Ectodermal cell (in vitro differentiated cells): Measurements from ENCODE around the gene TCF19.

Experiments
- H3K27ac ChIP-seq: 2 replicates; pipeline ENCODE4 v1.7.0; 2013; ENCODE audit warnings: mild to moderate bottlenecking, low read depth, low read length; ENCODE audit not compliant: insufficient read depth, poor library complexity, severe bottlenecking
- H3K27me3 ChIP-seq: 2 replicates; pipeline ENCODE4 v1.7.0; 2013; ENCODE audit warnings: mild to moderate bottlenecking, low read length; ENCODE audit not compliant: insufficient read depth, control insufficient read depth, poor library complexity, severe bottlenecking
- H3K36me3 ChIP-seq: one replicate; pipeline ENCODE4 v1.7.0; 2013; ENCODE audit warnings: low read length; ENCODE audit not compliant: control insufficient read depth, insufficient read depth
- H3K4me1 ChIP-seq: one replicate; pipeline ENCODE4 v1.7.0; 2013; ENCODE audit warnings: low read length; ENCODE audit not compliant: control insufficient read depth, insufficient read depth
- H3K4me3 ChIP-seq: 2 replicates; pipeline ENCODE4 v1.7.0; 2013; ENCODE audit warnings: low read depth, low read length, control low read depth; ENCODE audit not compliant: insufficient read depth
- H3K9me3 ChIP-seq: 2 replicates; pipeline ENCODE4 v1.7.0; 2013; ENCODE audit warnings: mild to moderate bottlenecking, low read length, moderate library complexity; ENCODE audit not compliant: control insufficient read depth
- WGBS, 2 experiments: methylation state at CpG; one replicate each; pipeline ENCODE4 v1.1.7; 2013; ENCODE audit warnings: missing lambda C conversion rate in 2 of 2; 5-methylcytosine and 5-hydroxymethylcytosine counted together

Gene TCF19

DNA sequence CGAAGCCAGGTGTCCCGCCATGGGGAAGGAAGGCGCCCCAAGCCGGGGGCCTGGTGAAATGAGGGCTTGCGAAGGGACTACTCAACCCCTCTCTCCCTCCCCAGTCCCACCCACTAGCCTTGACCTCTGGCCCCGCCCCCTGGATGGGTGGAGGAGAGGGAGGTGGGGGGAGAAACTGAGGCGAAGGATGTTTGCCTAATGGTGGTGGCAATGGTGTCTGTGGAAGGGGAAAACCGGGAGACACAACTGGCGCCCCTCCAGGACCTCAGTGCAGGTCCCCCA is 12.2 kb downstream of the TCF19 start, which contains the start of gene POU5F1:
POU5F1 (minus strand) TSS at position 83 of the 282 bp plus-strand sequence; CDS start at position 21, 62 bp downstream.
- Histone ChIP-seq H3K27me3 (peaks cover 38% of the 10 kb centered on the region), H3K9me3 (no peaks in the 10 kb centered on the region), H3K4me1 (peaks cover 26% of the 10 kb centered on the region), H3K27ac (no peak within 1 kb of the TSS), H3K4me3 (no peak within 1 kb of the TSS), H3K36me3 (no peaks in the 10 kb centered on the region)
- 27 to 31% methylated on average over 8 to 9 of the region's 9 CpGs for WGBS, 2 experiments

DNA sequence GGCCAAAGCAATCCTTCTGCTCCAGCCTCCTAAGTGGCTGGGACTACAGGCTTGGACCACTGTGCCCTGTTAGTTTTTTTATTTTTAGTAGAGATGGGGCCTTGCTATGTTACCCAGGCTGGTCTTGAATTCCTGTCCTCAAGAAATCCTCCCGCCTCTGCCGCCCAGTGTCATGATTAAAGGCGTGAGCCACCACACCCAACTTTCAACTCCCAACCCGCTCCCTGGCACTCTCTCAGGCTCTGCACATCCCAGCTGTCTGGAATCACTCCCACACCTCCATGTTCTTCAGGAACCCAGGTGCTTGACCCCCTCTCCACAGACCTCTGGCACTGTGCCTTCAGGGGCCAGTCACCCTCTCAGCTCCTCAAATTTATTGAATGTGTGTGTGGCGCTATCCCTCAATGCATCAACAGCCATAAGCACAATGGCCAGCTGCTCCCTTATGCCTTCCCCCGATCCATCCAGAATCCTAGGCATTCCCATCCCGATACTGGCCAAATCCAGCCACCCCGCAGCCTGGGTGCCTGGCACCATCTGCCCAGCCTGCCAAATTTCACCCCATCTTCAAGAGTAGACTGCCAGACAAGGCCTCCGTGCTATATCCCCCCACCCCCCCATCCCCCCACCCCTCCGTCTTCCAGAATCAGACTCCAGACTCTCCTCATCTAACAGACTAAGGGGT is 12.7 kb downstream of the TCF19 start:
- H3K27me3 ChIP-seq = peaks cover 38% of the 10 kb centered on the region
- WGBS, 2 experiments = 67 to 70% methylated on average over 10 of the region's 10 CpGs
- H3K4me3 ChIP-seq = no peak overlapping the region

DNA sequence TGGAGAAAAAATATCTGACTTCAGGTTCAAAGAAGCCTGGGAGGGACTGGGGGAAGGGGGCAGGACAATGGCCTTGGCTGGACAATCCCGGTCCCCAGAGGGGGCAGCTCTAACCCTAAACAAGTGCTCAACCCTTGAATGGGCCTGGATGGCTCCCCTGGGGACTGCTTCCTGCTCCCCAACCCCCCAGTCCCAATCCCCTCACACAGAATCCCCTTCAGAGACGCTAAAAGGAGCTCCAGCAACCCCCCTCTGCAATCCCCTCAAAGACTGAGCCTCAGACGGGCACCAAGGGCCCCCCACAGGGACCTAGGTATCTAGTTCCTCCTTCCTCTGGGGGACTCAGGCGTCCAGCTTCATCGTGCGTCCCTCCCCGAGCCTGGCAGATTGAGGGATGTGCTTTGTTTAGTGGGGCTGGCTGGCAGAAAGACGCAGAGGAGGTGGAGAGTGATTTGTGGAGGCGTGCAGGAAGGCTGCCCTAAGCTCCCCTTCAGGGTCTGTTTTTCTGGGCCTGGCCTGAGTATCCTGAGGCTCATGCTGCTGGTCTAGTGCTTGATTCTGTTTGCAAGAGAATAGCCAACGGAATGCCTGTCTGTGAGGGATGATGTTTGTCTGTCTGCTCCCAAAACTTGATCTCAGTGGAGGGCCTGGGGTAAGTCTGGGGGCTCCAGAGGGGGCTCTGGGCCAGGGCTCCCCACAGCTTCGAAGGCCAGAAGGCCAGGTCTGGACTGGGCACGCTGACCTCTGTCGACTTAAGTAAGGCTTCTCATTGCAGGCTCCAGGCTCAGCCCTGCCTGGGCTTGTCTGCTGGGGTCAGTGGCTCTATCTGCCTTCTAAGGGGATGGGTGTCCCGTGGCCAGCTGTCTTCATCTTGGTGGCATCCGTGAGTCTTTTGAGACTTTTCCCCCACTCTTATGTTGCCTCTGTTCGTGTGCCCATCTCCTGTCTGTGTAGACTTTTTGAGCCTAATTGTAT is 13.8 kb downstream of the TCF19 start:
- Histone ChIP-seq H3K4me3 (no peak overlapping the region), H3K9me3 (no peaks in the 10 kb centered on the region), H3K4me1 (peaks cover 26% of the 10 kb centered on the region), H3K36me3 (no peaks in the 10 kb centered on the region), H3K27me3 (peaks cover 38% of the 10 kb centered on the region), H3K27ac (no peak overlapping the region)
- 7 to 12% methylated on average over 16 of the region's 16 CpGs for WGBS, 2 experiments

More for the DNA sequence above, 12.7 kb downstream of the TCF19 start:
- no peak overlapping the region for H3K27ac ChIP-seq
- no peaks in the 10 kb centered on the region for H3K9me3 ChIP-seq
- no peaks in the 10 kb centered on the region for H3K36me3 ChIP-seq
- peaks cover 26% of the 10 kb centered on the region for H3K4me1 ChIP-seq

DNA sequence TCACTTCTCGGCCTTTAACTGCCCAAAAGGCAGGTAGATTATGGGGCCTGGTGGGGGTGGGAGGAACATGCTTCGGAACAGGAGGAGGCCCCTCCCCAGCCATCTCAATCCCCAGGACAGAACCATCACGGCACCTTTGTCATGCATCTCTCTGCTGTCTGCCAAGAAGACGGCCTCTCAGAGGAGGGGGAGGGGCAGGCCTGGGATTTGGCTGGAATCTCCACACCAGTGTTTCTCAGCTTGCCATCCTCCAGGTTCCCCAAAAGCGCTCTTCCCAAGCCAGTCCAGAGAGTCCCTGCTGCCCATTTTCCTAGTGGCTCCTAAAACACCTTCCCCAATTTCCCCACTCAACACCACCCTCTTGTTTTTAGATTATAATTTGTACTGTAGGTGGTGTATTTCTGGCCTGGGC is 14.6 kb downstream of the TCF19 start:
- WGBS, 2 experiments = 7 to 11% methylated on average over 5 of the region's 5 CpGs
- H3K9me3 ChIP-seq = no peaks in the 10 kb centered on the region
- H3K4me3 ChIP-seq = no peak overlapping the region
- H3K4me1 ChIP-seq = peaks cover 26% of the 10 kb centered on the region
- H3K27me3 ChIP-seq = peaks cover 38% of the 10 kb centered on the region
- no peak overlapping the region for H3K27ac ChIP-seq
- no peaks in the 10 kb centered on the region for H3K36me3 ChIP-seq

DNA sequence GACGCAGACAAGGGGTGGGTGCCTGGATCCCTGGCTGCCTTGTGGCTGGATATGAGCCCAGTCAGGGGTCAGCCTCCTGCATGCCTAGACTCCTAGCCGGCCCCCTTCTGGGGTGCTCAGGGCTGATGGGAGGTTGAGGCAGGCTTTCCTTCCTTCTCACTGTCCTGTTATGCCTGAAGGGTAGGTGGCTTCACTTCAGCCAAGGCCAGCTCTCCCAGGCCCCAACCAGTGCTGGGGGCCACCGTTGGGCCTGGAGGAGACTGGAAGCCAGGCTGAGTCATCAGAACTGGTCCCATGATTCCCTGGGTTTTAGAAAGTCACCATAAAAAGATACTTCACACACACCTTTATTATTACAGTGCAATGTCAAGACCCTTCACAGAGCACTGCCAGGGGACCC is 15.0 kb downstream of the TCF19 start:
- WGBS, 2 experiments = 40 to 50% methylated on average over 3 of the region's 3 CpGs
- Histone ChIP-seq H3K9me3 (no peaks in the 10 kb centered on the region), H3K4me3 (no peak overlapping the region)

DNA sequence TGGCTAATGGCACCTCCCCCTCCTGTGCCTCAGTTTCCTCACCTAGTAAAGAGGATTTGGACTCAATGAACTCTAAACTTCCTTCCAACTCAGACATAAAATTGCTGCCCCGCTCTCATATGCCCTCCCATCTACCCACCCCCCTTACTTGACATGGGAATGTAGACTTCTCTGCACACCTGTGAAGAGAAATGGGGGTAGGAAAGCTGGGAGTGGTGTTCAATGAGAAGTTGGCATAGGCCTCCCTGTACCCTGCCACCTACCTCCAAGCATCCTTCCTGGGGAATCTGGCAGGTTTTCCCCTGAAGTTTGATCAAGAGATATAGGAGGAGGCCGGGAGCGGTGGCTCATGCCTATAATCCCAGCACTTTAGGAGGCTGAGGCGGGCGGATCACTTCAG is 16.0 kb downstream of the TCF19 start:
- Histone ChIP-seq H3K4me1 (peaks cover 24% of the 10 kb centered on the region), H3K36me3 (no peaks in the 10 kb centered on the region), H3K27me3 (peaks cover 27% of the 10 kb centered on the region), H3K9me3 (no peaks in the 10 kb centered on the region), H3K27ac (no peak overlapping the region), H3K4me3 (no peak overlapping the region)
- 87 to 90% methylated on average over 4 to 5 of the region's 5 CpGs for WGBS, 2 experiments

More for the DNA sequence above, 15.0 kb downstream of the TCF19 start:
- Histone ChIP-seq H3K36me3 (no peaks in the 10 kb centered on the region), H3K27me3 (peaks cover 37% of the 10 kb centered on the region), H3K4me1 (peaks cover 26% of the 10 kb centered on the region), H3K27ac (no peak overlapping the region)

DNA sequence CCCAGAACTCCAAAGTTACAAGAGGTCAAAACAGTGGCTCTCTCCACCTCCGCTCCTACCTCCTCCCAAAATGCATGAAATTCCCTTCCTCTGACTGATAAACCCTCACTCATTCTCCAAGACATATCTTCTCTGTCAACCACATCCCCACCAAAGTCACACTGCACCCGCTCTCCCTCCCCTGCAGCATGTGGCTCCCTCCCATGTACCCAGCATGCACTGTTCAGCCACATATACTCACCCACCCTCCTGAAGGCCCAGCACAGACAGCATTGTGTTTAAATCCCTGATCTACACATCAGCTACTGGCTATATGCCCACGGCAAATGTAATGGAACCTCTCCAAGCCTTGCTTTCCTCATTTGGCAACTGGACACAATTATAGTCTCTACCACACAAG is 17.6 kb downstream of the TCF19 start:
- H3K4me1 ChIP-seq = peaks cover 19% of the 10 kb centered on the region
- H3K27me3 ChIP-seq = peaks cover 11% of the 10 kb centered on the region
- no peaks in the 10 kb centered on the region for H3K9me3 ChIP-seq
- WGBS, 2 experiments = 87 to 88% methylated on average over 3 of the region's 3 CpGs
- no peak overlapping the region for H3K4me3 ChIP-seq
- H3K27ac ChIP-seq = no peak overlapping the region
- no peaks in the 10 kb centered on the region for H3K36me3 ChIP-seq

DNA sequence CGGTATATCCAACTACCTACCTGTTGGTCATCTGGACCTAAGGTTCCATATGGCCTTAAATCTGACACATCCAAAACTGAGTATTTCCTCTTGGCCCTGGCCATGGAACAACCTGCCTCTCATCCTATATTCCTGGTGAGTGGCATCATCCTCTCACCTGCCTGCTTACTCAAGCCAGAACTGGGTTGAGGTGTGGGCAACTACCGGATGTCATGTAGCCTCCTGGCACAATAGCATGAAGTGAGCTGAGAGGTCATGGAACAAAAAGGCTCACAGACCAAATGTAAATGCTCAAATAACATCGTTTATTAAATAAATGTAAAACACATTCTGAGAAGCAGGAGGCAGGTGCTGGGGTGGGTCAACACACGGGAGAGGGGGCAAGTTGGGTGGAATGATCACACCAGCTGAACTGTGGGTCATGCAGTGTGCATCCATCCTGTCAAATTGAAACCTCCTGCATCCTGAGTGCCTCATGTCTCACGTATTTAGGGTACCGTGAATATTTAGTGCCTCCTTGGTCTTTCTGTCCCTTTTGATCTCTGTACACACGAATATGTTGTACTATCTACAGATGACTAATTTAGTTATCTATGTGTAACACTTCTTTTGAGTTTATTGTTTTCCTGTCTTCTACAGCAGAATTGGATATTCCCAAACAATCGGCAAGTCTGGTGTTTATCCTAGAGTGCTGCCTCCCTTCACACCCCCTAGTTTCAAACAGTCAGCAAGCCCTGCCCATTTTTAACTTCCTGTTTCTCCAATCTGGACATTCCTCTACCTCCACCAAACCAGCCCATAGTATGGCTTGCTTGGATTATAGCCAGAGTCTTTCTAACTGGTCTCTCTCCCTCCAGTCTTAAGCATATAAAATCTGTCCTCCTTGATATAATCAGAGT is 20.0 kb downstream of the TCF19 start:
- no peak overlapping the region for H3K4me3 ChIP-seq
- WGBS, 2 experiments = 96% methylated on average over 7 to 8 of the region's 8 CpGs
- no peaks in the 10 kb centered on the region for H3K9me3 ChIP-seq
- no peak overlapping the region for H3K27ac ChIP-seq
- no peaks in the 10 kb centered on the region for H3K36me3 ChIP-seq
- peaks cover under 1% of the 10 kb centered on the region for H3K4me1 ChIP-seq
- no peaks in the 10 kb centered on the region for H3K27me3 ChIP-seq

DNA sequence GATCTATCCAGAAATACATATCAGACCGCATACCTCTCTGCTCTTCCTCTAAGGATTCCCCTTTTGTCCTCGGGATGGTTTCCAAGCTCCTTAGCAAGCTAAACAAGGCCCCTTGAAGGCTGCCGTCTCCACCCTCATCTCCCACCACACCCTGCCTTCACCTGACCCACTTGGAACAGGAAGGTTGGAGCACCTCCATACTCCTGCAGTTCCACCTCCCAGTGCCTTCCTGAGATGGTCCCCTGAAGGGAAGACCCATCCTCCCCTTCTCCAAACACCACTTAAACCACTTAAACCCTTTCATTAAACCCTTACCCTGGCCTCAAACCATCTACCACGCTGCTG is 20.6 kb downstream of the TCF19 start:
- Histone ChIP-seq H3K27me3 (no peaks in the 10 kb centered on the region), H3K36me3 (no peaks in the 10 kb centered on the region), H3K4me3 (no peak overlapping the region), H3K4me1 (no peaks in the 10 kb centered on the region), H3K27ac (no peak overlapping the region), H3K9me3 (no peaks in the 10 kb centered on the region)
- 90 to 95% methylated on average over 4 of the region's 4 CpGs for WGBS, 2 experiments
